AG04450 (cell line): ENCODE results near the gene GDI1. TPM values are rescaled to one million over a fixed set of nuclear protein-coding genes. Genes with fewer than 3 reads are reported as not detected.

Experiments used
- CTCF ChIA-PET: fragments of 300-600, 350-600 bp; formaldehyde crosslinking; extraction: SDS; loops from one replicate; lab custom pipeline; 2022; ENCODE audit warnings: antibody characterized with exemption, inconsistent platforms; lab: Charles Lee
- POLR2A ChIA-PET: fragments of 350-600 bp; formaldehyde crosslinking; extraction: SDS; loops from one replicate; lab custom pipeline; 2021; ENCODE audit warnings: antibody characterized with exemption, inconsistent platforms; lab: Yijun Ruan, JAX
- DNase-seq: peaks from one replicate; pipeline ENCODE4 v3.0.0-alpha.2; 2011; ENCODE audit warnings: low read depth, low spot score
- H3K27ac ChIP-seq: one replicate; pipeline ENCODE4 v1.5.1; 2012; ENCODE audit warnings: low read depth, low read length, control low read depth
- H3K27me3 ChIP-seq: one replicate; pipeline ENCODE4 v1.6.0; 2012; ENCODE audit warnings: low read length; ENCODE audit not compliant: control insufficient read depth, insufficient read depth
- H3K4me3 ChIP-seq: 2 replicates; pipeline ENCODE4 v1.5.1; 2011; ENCODE audit warnings: mild to moderate bottlenecking, low read depth, low read length, control low read depth
- H3K9me3 ChIP-seq: 2 replicates; pipeline ENCODE4 v1.5.1; 2012; ENCODE audit warnings: low read length; ENCODE audit not compliant: control insufficient read depth, insufficient read depth
- CTCF ChIP-seq: IDR thresholded peaks from 2 replicates; pipeline ENCODE4 v1.5.1; 2011; ENCODE audit warnings: low read depth, low read length, control low read depth, inconsistent platforms
- polyA plus RNA-seq: library from polyadenylated mRNA; depleted of rRNA; stranded (reverse); fragments of >200 nt; gene quantifications from 2 replicates; pipeline ENCODE4 v1.2.3, GENCODE V29; 2011

Gene GDI1
- polyA plus RNA-seq, 1 experiment = 154 TPM

GRCh38 chrX:154467556-154467955 is 30.6 kb downstream of the GDI1 start:
- POLR2A ChIA-PET = no interaction called here
- Histone ChIP-seq H3K4me3 (no peak overlapping the region), H3K9me3 (no peaks in the 10 kb centered on the region; the same call in 1 of the 2 replicates), H3K27me3 (no peaks in the 10 kb centered on the region), H3K27ac (no peak overlapping the region)
- TF ChIP-seq CTCF = no peak
- CTCF ChIA-PET = no interaction called here
- DNase-seq = no peak

DNA sequence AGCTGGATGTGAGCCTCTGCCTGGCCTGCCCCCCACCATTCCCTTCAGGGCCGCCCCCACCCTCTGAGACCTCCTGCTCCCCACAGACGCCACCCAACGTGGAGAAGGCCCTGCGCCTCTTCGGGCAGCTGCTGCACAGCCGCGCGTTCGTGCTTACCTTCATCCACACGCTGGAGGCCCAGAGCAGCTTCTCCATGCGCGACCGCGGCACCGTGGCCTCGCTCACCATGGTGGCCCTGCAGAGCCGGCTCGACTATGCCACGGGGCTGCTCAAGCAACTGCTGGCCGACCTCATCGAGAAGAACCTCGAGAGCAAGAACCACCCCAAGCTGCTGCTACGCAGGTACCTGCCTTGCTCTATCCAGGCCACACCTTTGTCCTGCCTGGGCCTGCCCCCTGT is 31.3 kb downstream of the GDI1 start:
- ChIA-PET POLR2A (no interaction called here), CTCF (no interaction called here)
- TF ChIP-seq CTCF = no peak
- no peak for DNase-seq
- no peaks in the 10 kb centered on the region for H3K27me3 ChIP-seq
- H3K9me3 ChIP-seq = no peaks in the 10 kb centered on the region; the same call in 1 of the 2 replicates
- no peak overlapping the region for H3K27ac ChIP-seq
- H3K4me3 ChIP-seq = no peak overlapping the region

DNA sequence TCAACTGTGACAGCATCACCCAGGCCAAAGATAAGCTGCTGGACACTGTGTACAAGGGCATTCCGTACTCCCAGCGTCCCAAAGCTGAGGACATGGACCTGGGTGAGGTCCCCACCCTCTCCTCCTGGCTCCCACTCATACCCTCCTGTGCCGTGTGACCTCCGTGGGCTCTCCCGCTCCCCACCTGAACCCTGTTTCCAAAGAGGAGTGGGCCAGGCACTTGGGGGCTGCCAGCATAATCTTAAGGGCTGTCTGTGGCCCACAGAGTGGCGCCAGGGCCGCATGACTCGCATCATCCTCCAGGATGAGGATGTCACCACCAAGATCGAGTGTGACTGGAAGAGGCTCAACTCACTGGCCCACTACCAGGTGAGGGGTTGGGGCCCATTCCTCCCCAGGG is 32.2 kb downstream of the GDI1 start:
- Histone ChIP-seq H3K27ac (no peak overlapping the region), H3K4me3 (no peak overlapping the region), H3K9me3 (no peaks in the 10 kb centered on the region; the same call in 1 of the 2 replicates), H3K27me3 (no peaks in the 10 kb centered on the region)
- DNase-seq = no peak
- no peak for TF ChIP-seq CTCF
- CTCF ChIA-PET = no interaction called here
- POLR2A ChIA-PET = no interaction called here

- TF ChIP-seq CTCF = no peak
- CTCF ChIA-PET = no interaction called here
- POLR2A ChIA-PET = no interaction called here
Measured at GRCh38 chrX:154469880-154470279, 32.9 kb downstream of the GDI1 start.

DNA sequence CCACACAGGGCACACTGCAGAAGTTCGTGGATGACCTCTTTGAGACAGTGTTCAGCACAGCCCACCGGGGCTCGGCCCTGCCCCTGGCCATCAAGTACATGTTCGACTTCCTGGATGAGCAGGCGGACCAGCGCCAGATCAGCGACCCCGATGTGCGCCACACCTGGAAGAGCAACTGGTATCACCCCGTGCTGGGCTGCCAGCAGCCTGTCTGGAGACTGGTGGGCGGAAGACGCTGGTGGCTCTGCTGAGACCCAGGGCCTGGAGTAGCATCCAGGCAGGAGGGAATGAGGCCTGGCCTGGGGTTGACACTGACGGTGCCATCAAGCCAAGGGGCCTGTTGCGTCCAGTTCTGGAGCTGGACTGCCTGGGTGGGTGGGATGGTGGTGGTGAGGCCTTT is 33.5 kb downstream of the GDI1 start:
- ChIA-PET CTCF (no interaction called here), POLR2A (no interaction called here)
- no peak for DNase-seq
- Histone ChIP-seq H3K27me3 (no peaks in the 10 kb centered on the region), H3K9me3 (no peaks in the 10 kb centered on the region; the same call in 1 of the 2 replicates), H3K4me3 (no peak overlapping the region), H3K27ac (no peak overlapping the region)
- no peak for TF ChIP-seq CTCF

More at GRCh38 chrX:154469880-154470279, 32.9 kb downstream of the GDI1 start:
- Histone ChIP-seq H3K27ac (no peak overlapping the region), H3K4me3 (no peak overlapping the region), H3K27me3 (no peaks in the 10 kb centered on the region), H3K9me3 (no peaks in the 10 kb centered on the region; the same call in 1 of the 2 replicates)
- no peak for DNase-seq
